Adipose tissue (tissue), 3 donors: Measurements from ENCODE around the gene MAPKAPK3. TPM values are rescaled to one million over a fixed set of nuclear protein-coding genes. Genes with fewer than 3 reads are reported as not detected.

Experiments
- H3K27ac ChIP-seq: one replicate; pipeline ENCODE4 v1.5.1; 2013; ENCODE audit warnings: low read depth, low read length
- WGBS, 3 donors: extraction: QIAGEN DNeasy Blood & Tissue Kit; methylation state at CpG; one replicate each; pipeline ENCODE4 v1.1.7; 2013; 5-methylcytosine and 5-hydroxymethylcytosine counted together
- polyA plus RNA-seq, 3 donors: library from polyadenylated mRNA; stranded (reverse); fragments of 200-250 nt; gene quantifications; one replicate each; pipeline ENCODE4 v1.2.3, GENCODE V29; 2013
- donor health status: healthy with polysubstance abuse.
- donor health status: Bipolar disorder and iron deficiency.
- donor health status: healthy.

MAPKAPK3 gene
- polyA plus RNA-seq, 3 donors = 25.6 to 31.9 (median 30.6) TPM

- no peak overlapping the region for H3K27ac ChIP-seq
- 93 to 100% (median 95%) methylated on average over 1 of the region's 1 CpG for WGBS, 3 donors
Observed at GRCh38 chr3:50642382-50642781, 25.4 kb downstream of the MAPKAPK3 start.

- WGBS, 3 donors = 60 to 81% (median 67%) methylated on average over 7 of the region's 7 CpGs
- no peak overlapping the region for H3K27ac ChIP-seq
Observed at GRCh38 chr3:50644561-50644960, 27.6 kb downstream of the MAPKAPK3 start.

- H3K27ac ChIP-seq = no peak overlapping the region
Observed at GRCh38 chr3:50645378-50645777, 28.4 kb downstream of the MAPKAPK3 start.

GRCh38 chr3:50648313-50648712, 31.4 kb downstream of the MAPKAPK3 start:
- WGBS, 3 donors = 65 to 67% (median 66%) methylated on average over 6 of the region's 6 CpGs

More at GRCh38 chr3:50645378-50645777, 28.4 kb downstream of the MAPKAPK3 start:
- 83 to 93% (median 83%) methylated on average over 2 of the region's 2 CpGs for WGBS, 3 donors

GRCh38 chr3:50648944-50649343, 32.0 kb downstream of the MAPKAPK3 start:
- WGBS, 3 donors = 88 to 94% (median 90%) methylated on average over 2 of the region's 2 CpGs
- no peak overlapping the region for H3K27ac ChIP-seq

More at GRCh38 chr3:50648313-50648712, 31.4 kb downstream of the MAPKAPK3 start:
- no peak overlapping the region for H3K27ac ChIP-seq

GRCh38 chr3:50649451-50649931, 32.5 kb downstream of the MAPKAPK3 start:
- WGBS, 3 donors = 68 to 76% (median 71%) methylated on average over 8 of the region's 8 CpGs
- no peak overlapping the region for H3K27ac ChIP-seq

GRCh38 chr3:50650018-50650417, 33.1 kb downstream of the MAPKAPK3 start:
- H3K27ac ChIP-seq = no peak overlapping the region
- WGBS, 3 donors = 88 to 100% (median 97%) methylated on average over 1 of the region's 1 CpG

GRCh38 chr3:50651445-50651844, 34.5 kb downstream of the MAPKAPK3 start:
- H3K27ac ChIP-seq = no peak overlapping the region
- WGBS, 3 donors = 85 to 92% (median 92%) methylated on average over 8 of the region's 8 CpGs

- WGBS, 3 donors = 57 to 72% (median 67%) methylated on average over 7 of the region's 7 CpGs
- no peak overlapping the region for H3K27ac ChIP-seq
Observed at GRCh38 chr3:50651920-50652529, 35.1 kb downstream of the MAPKAPK3 start.

- 62 to 86% (median 82%) methylated on average over 2 of the region's 2 CpGs for WGBS, 3 donors
- no peak overlapping the region for H3K27ac ChIP-seq
Observed at GRCh38 chr3:50652709-50653108, 35.8 kb downstream of the MAPKAPK3 start.

GRCh38 chr3:50653937-50654595, 37.1 kb downstream of the MAPKAPK3 start:
- no peak overlapping the region for H3K27ac ChIP-seq
- WGBS, 3 donors = 57 to 76% (median 74%) methylated on average over 3 of the region's 3 CpGs

- 24 to 44% (median 29%) methylated on average over 3 of the region's 3 CpGs for WGBS, 3 donors
- no peak overlapping the region for H3K27ac ChIP-seq
Observed at GRCh38 chr3:50655009-50655830, 38.3 kb downstream of the MAPKAPK3 start.

GRCh38 chr3:50656417-50657195, 39.7 kb downstream of the MAPKAPK3 start:
- WGBS, 3 donors = 60 to 70% (median 68%) methylated on average over 8 of the region's 8 CpGs
- no peak overlapping the region for H3K27ac ChIP-seq

GRCh38 chr3:50657407-50657806, 40.5 kb downstream of the MAPKAPK3 start:
- WGBS, 3 donors = 89 to 95% (median 94%) methylated on average over 5 of the region's 5 CpGs

GRCh38 chr3:50657816-50658215, 40.9 kb downstream of the MAPKAPK3 start:
- WGBS, 3 donors = 86 to 95% (median 90%) methylated on average over 3 of the region's 3 CpGs
- H3K27ac ChIP-seq = no peak overlapping the region

More at GRCh38 chr3:50657407-50657806, 40.5 kb downstream of the MAPKAPK3 start:
- H3K27ac ChIP-seq = no peak overlapping the region

- 89 to 93% (median 90%) methylated on average over 6 of the region's 6 CpGs for WGBS, 3 donors
Observed at GRCh38 chr3:50658416-50658815, 41.5 kb downstream of the MAPKAPK3 start.

GRCh38 chr3:50658831-50659230, 41.9 kb downstream of the MAPKAPK3 start:
- H3K27ac ChIP-seq = no peak overlapping the region
- WGBS, 3 donors = 78 to 94% (median 92%) methylated on average over 3 of the region's 3 CpGs

More at GRCh38 chr3:50658416-50658815, 41.5 kb downstream of the MAPKAPK3 start:
- H3K27ac ChIP-seq = no peak overlapping the region

- WGBS, 3 donors = 91 to 96% (median 94%) methylated on average over 10 of the region's 10 CpGs
Observed at GRCh38 chr3:50660386-50660785, 43.4 kb downstream of the MAPKAPK3 start.

More at GRCh38 chr3:50660386-50660785, 43.4 kb downstream of the MAPKAPK3 start:
- no peak overlapping the region for H3K27ac ChIP-seq
